OCI-LY1 (cell line): Measurements from ENCODE around the gene CRIM1.

Source experiments
- H2AFZ ChIP-seq: fragments of 200-600 bp; sonication (generic), shearing (Covaris generic); 2 replicates; pipeline ENCODE4 v1.6.0; 2014; ENCODE audit warnings: antibody characterized with exemption, mild to moderate bottlenecking, low read length
- H3F3A ChIP-seq: fragments of 200-600 bp; sonication (generic), shearing (Covaris generic); 2 replicates; pipeline ENCODE4 v1.6.0; 2014; ENCODE audit warnings: mild to moderate bottlenecking, antibody characterized with exemption, low read length, moderate library complexity; ENCODE audit not compliant: insufficient read depth
- H3K27ac ChIP-seq: fragments of 200-600 bp; sonication (generic); 2 replicates; pipeline ENCODE4 v1.5.1; 2014; ENCODE audit warnings: low read length, mixed run types, mild to moderate bottlenecking, low read depth; ENCODE audit not compliant: poor library complexity, severe bottlenecking
- H3K27me3 ChIP-seq: fragments of 200-600 bp; sonication (generic); 2 replicates; pipeline ENCODE4 v1.6.0; 2014; ENCODE audit warnings: antibody characterized with exemption, mild to moderate bottlenecking, low read length, moderate library complexity; ENCODE audit not compliant: insufficient read depth
- H3K36me3 ChIP-seq: fragments of 200-600 bp; sonication (generic); 2 replicates; pipeline ENCODE4 v1.6.1; 2014; ENCODE audit warnings: mild to moderate bottlenecking, antibody characterized with exemption, low read length, moderate library complexity, mixed read lengths; ENCODE audit not compliant: insufficient read depth
- H3K4me1 ChIP-seq: fragments of 200-600 bp; sonication (generic); 2 replicates; pipeline ENCODE4 v1.5.1; 2014; ENCODE audit warnings: mild to moderate bottlenecking, low read length, moderate library complexity; ENCODE audit not compliant: insufficient read depth, severe bottlenecking
- H3K4me2 ChIP-seq: fragments of 200-600 bp; sonication (generic), shearing (Covaris generic); 2 replicates; pipeline ENCODE4 v1.6.1; 2014; ENCODE audit warnings: low read length
- H3K4me3 ChIP-seq: fragments of 200-600 bp; sonication (generic); 2 replicates; pipeline ENCODE4 v1.5.1; 2014; ENCODE audit warnings: low read length, low read depth, mild to moderate bottlenecking, mixed read lengths; ENCODE audit not compliant: poor library complexity, severe bottlenecking
- H3K79me2 ChIP-seq: fragments of 200-600 bp; shearing (Covaris generic); 2 replicates; pipeline ENCODE4 v1.6.1; 2016; ENCODE audit warnings: mixed run types, low read length, mixed read lengths; ENCODE audit not compliant: insufficient read depth
- H3K9ac ChIP-seq: fragments of 200-600 bp; sonication (generic), shearing (Covaris generic); 2 replicates; pipeline ENCODE4 v1.6.1; 2014; ENCODE audit warnings: mild to moderate bottlenecking, low read length, mixed read lengths
- H3K9me2 ChIP-seq: fragments of 200-600 bp; sonication (generic), shearing (Covaris generic); 2 replicates; pipeline ENCODE4 v1.6.1; 2014; ENCODE audit warnings: low read depth, mild to moderate bottlenecking, low read length, mixed read lengths
- H3K9me3 ChIP-seq: fragments of 200-600 bp; shearing (Covaris generic); 2 replicates; pipeline ENCODE4 v1.6.1; 2014; ENCODE audit warnings: low read length, mixed read lengths
- H4K20me1 ChIP-seq: fragments of 200-600 bp; sonication (generic), shearing (Covaris generic); 2 replicates; pipeline ENCODE4 v1.6.0; 2016; ENCODE audit warnings: mild to moderate bottlenecking, low read length; ENCODE audit not compliant: insufficient read depth
- EZH2 ChIP-seq: fragments of 200-600 bp; sonication (generic), shearing (Covaris generic); IDR thresholded peaks from 2 replicates; pipeline ENCODE4 v1.8.0; 2017; ENCODE audit warnings: borderline replicate concordance, mixed run types, mild to moderate bottlenecking, antibody characterized with exemption, low read length, moderate library complexity, mixed read lengths
- TF ChIP-seq, protein P1 (sequence below): fragments of 200-600 bp; sonication (generic), shearing (Covaris generic); IDR thresholded peaks from 2 replicates; pipeline ENCODE4 v1.5.1; 2017; ENCODE audit warnings: mild to moderate bottlenecking, antibody characterized with exemption, low read length, moderate library complexity, mixed read lengths

Gene CRIM1

DNA sequence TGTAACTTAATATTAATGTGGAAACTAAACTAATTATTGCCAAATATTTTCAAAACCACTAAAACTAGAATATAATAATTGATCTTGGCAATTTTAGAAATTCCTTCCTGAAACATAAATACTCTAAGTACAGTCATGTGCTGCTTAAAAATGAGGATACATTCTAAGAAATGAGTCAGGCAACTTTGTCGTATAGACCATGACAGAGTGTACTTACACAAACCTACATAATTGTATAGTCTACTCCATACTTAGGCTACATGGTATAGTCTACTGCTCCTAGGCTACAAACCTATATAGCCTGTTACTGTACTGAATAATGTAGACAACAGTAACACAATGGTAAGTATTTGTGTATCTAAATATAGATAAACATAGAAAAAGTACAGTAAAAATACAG lies 214.8 kb downstream of the CRIM1 start:
- no peak overlapping the region for H3K9ac ChIP-seq

DNA sequence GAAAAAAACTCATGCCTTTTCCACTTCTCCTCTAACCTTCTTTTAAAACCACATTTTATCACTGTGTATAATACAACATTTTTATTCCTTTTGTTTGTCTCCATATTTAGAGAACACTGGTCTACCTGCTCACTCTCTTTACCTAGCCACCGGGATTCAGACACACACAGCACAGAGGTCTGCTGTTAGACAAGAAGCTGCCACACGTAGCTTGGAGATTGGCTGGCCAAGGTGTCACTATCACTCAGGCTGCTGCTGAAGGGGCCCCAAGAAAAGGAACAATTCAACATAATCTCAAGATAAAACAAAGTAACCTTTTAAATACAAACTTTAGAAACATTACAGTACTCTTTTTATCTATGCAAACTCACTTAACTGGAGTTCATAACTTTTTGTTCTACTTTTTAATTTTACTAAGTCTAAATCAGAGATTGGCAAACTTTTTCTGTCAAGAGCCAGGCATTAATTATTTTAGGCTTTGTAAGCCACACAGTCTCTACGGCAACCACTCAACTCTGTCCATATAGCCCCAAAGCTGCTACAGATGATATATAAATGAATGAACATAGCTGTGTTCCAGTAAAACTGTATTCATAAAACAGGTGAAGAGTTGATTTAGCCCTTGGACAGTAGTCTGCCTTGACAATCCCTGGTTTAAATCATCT lies 216.6 kb downstream of the CRIM1 start:
- Histone ChIP-seq H3F3A (no peaks in the 10 kb centered on the region), H3K9me2 (no peaks in the 10 kb centered on the region), H3K4me3 (no peak overlapping the region), H3K36me3 (peaks cover 33% of the 10 kb centered on the region), H3K9me3 (no peaks in the 10 kb centered on the region), H4K20me1 (no peaks in the 10 kb centered on the region), H2AFZ (no peak overlapping the region), H3K4me1 (no peaks in the 10 kb centered on the region), H3K27me3 (no peaks in the 10 kb centered on the region), H3K79me2 (no peaks in the 10 kb centered on the region), H3K9ac (no peak overlapping the region), H3K4me2 (no peak overlapping the region), H3K27ac (no peak overlapping the region)
- no peak for TF ChIP-seq EZH2
- TF ChIP-seq, protein P1, sequence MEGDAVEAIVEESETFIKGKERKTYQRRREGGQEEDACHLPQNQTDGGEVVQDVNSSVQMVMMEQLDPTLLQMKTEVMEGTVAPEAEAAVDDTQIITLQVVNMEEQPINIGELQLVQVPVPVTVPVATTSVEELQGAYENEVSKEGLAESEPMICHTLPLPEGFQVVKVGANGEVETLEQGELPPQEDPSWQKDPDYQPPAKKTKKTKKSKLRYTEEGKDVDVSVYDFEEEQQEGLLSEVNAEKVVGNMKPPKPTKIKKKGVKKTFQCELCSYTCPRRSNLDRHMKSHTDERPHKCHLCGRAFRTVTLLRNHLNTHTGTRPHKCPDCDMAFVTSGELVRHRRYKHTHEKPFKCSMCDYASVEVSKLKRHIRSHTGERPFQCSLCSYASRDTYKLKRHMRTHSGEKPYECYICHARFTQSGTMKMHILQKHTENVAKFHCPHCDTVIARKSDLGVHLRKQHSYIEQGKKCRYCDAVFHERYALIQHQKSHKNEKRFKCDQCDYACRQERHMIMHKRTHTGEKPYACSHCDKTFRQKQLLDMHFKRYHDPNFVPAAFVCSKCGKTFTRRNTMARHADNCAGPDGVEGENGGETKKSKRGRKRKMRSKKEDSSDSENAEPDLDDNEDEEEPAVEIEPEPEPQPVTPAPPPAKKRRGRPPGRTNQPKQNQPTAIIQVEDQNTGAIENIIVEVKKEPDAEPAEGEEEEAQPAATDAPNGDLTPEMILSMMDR, result no peak

More for the DNA sequence above, 214.8 kb downstream of the CRIM1 start:
- no peaks in the 10 kb centered on the region for H3K4me1 ChIP-seq
- no peaks in the 10 kb centered on the region for H3K9me3 ChIP-seq
- H3K4me3 ChIP-seq, result no peak overlapping the region
- H3K27me3 ChIP-seq, result no peaks in the 10 kb centered on the region
- H3K9me2 ChIP-seq, result no peaks in the 10 kb centered on the region
- H3K79me2 ChIP-seq, result no peaks in the 10 kb centered on the region
- H3K36me3 ChIP-seq, result peaks cover 33% of the 10 kb centered on the region
- H3K4me2 ChIP-seq, result no peak overlapping the region
- H4K20me1 ChIP-seq, result no peaks in the 10 kb centered on the region
- no peak overlapping the region for H3K27ac ChIP-seq
- TF ChIP-seq, protein P1, result no peak
- TF ChIP-seq EZH2, result no peak
- no peaks in the 10 kb centered on the region for H3F3A ChIP-seq
- H2AFZ ChIP-seq, result no peak overlapping the region

DNA sequence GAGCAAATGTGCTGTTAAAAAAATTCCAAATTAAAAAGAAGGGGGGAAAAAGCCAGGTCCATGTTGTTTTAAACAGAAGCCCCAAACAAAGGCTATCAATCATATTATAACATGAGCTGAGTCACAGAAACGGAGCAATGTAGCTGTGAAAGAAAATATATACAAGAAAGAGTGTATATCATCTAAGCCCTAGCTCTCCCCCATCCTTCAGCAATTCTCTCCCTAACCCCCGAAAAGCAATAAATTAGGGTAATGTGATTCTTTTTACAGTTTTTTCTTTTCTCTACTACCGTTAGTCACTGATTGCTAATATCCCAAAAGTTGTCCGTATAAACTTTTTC lies 217.1 kb downstream of the CRIM1 start:
- no peaks in the 10 kb centered on the region for H3K27me3 ChIP-seq

More for the DNA sequence above, 217.1 kb downstream of the CRIM1 start:
- Histone ChIP-seq H3K9ac (no peak overlapping the region), H3K4me3 (no peak overlapping the region), H2AFZ (no peak overlapping the region), H3F3A (no peaks in the 10 kb centered on the region), H3K27ac (no peak overlapping the region), H3K4me2 (no peak overlapping the region), H3K79me2 (no peaks in the 10 kb centered on the region), H4K20me1 (no peaks in the 10 kb centered on the region), H3K9me2 (no peaks in the 10 kb centered on the region), H3K36me3 (peaks cover 38% of the 10 kb centered on the region), H3K9me3 (no peaks in the 10 kb centered on the region), H3K4me1 (no peaks in the 10 kb centered on the region)
- TF ChIP-seq, protein P1, result no peak
- no peak for TF ChIP-seq EZH2
